ENCODE data around the gene GPHN.

GPHN gene

GRCh38 chr14:67068251-67068650 is 560.3 kb downstream of the GPHN start:
- DNase-seq (ENCODE audit: low read depth), result no peak
- no peak for TF ChIP-seq CTCF (IDR thresholded peaks at IDR 0.05; ENCODE audit: insufficient read depth, low read depth, low read length, missing control alignments)
- no peak overlapping the region for H3K4me3 ChIP-seq (ENCODE audit: low read depth, low read length)

GRCh38 chr14:67071506-67071905 is 563.6 kb downstream of the GPHN start:
- DNase-seq (ENCODE audit: low read depth), result no peak
- TF ChIP-seq CTCF (IDR thresholded peaks at IDR 0.05; ENCODE audit: insufficient read depth, low read depth, low read length, missing control alignments), result no peak
- H3K4me3 ChIP-seq (ENCODE audit: low read depth, low read length), result no peak overlapping the region

DNA sequence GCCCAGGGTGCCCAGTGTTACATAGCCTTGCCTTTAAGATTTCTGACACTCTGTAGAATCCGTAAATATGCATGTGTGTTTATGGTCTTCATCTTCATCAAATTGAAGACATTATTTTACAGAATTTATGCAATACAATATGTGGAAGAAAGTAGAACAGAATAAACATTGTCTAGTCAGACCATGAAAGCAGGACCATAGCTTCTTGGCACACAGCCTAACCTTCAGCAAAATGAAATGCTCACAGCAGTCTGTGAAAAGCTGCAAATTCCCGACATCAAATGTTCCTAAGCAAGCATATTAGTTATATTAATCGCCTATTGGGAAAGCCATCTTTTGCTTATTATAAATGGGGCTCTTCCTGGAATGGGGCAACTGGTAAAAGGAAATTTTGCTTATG is 570.0 kb downstream of the GPHN start:
- no peak for TF ChIP-seq CTCF (IDR thresholded peaks at IDR 0.05; ENCODE audit: insufficient read depth, low read depth, low read length, missing control alignments)
- H3K4me3 ChIP-seq (ENCODE audit: low read depth, low read length), result no peak overlapping the region
- DNase-seq (ENCODE audit: low read depth), result no peak

GRCh38 chr14:67079846-67080245 is 571.9 kb downstream of the GPHN start:
- H3K4me3 ChIP-seq (ENCODE audit: low read depth, low read length), result no peak overlapping the region
- no peak for DNase-seq (ENCODE audit: low read depth)
- TF ChIP-seq CTCF (IDR thresholded peaks at IDR 0.05; ENCODE audit: insufficient read depth, low read depth, low read length, missing control alignments), result no peak

DNA sequence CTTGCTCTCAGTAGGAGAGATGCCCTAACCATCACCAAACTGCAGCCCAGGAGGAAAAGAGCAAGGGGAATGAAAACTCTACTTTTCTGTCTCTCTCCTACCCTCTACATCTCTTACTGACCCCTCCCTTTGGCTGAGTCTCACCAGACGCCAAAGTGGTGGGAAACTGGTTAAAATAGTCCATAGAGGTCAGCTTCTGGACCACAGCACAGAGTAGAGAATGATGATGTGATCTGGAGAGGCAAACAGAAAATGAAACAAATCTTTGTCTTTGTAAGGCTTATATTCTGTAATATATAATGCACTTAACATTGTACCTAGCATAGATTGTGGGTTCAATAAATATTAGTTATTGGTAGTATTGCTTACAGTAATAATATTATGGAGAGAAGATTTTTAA is 600.3 kb downstream of the GPHN start:
- peak; percentile 12 for DNase-seq (ENCODE audit: low read depth)
- no peak overlapping the region for H3K4me3 ChIP-seq (ENCODE audit: low read depth, low read length)
- TF ChIP-seq CTCF (IDR thresholded peaks at IDR 0.05; ENCODE audit: insufficient read depth, low read depth, low read length, missing control alignments), result no peak

- no peak overlapping the region for H3K4me3 ChIP-seq (ENCODE audit: low read depth, low read length)
- TF ChIP-seq CTCF (IDR thresholded peaks at IDR 0.05; ENCODE audit: insufficient read depth, low read depth, low read length, missing control alignments), result no peak
- no peak for DNase-seq (ENCODE audit: low read depth)
Observed at GRCh38 chr14:67111022-67111421, 603.1 kb downstream of the GPHN start.

DNA sequence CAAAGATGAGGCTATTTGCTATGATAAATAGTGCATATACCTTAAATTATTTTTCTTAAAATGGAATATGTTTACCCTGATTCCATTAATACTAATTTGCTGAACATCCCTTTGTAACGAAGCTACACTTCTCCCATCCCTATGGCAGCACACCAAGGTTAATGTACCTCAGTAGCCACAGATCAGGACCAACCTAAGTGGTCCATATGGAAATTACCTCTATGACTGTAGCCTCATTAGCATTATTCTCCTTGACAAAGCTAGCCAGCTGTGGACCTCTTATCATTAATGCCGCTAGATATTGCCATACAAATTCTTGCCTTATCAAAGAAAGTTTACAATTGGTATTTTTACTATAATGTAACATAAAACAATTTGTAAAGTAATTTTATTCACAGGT is 604.4 kb downstream of the GPHN start:
- no peak for TF ChIP-seq CTCF (IDR thresholded peaks at IDR 0.05; ENCODE audit: insufficient read depth, low read depth, low read length, missing control alignments)
- DNase-seq (ENCODE audit: low read depth), result no peak
- H3K4me3 ChIP-seq (ENCODE audit: low read depth, low read length), result no peak overlapping the region

Measured in GM12865 (cell line).